Endothelial cell (in vitro differentiated cells): ENCODE measurements around the gene KNTC1. TPM values are rescaled to one million over a fixed set of nuclear protein-coding genes. Genes with fewer than 3 reads are reported as not detected.
A peak's percentile ranks its signal among the peaks of the same experiment; 100 is the strongest.

Source experiments
- DNase-seq: peaks from one replicate; pipeline ENCODE4 v3.0.0; 2021; ENCODE audit warnings: low spot score
- H3K27ac Mint-ChIP-seq: one replicate; pipeline ENCODE4 v1.8.0; 2021; ENCODE audit warnings: mixed read lengths, inconsistent platforms; ENCODE audit not compliant: unreplicated experiment
- H3K27me3 Mint-ChIP-seq: one replicate; pipeline ENCODE4 v1.8.0; 2021; ENCODE audit warnings: mild to moderate bottlenecking, moderate library complexity, mixed read lengths, inconsistent platforms; ENCODE audit not compliant: unreplicated experiment
- H3K36me3 Mint-ChIP-seq: one replicate; pipeline ENCODE4 v1.8.0; 2021; ENCODE audit warnings: mild to moderate bottlenecking, low read depth, mixed read lengths, inconsistent platforms; ENCODE audit not compliant: unreplicated experiment
- H3K4me1 Mint-ChIP-seq: one replicate; pipeline ENCODE4 v1.8.0; 2021; ENCODE audit warnings: mild to moderate bottlenecking, mixed read lengths, inconsistent platforms; ENCODE audit not compliant: unreplicated experiment
- H3K4me3 Mint-ChIP-seq: one replicate; pipeline ENCODE4 v1.8.0; 2021; ENCODE audit warnings: mild to moderate bottlenecking, mixed read lengths, inconsistent platforms; ENCODE audit not compliant: unreplicated experiment
- H3K9me3 Mint-ChIP-seq: one replicate; pipeline ENCODE4 v1.8.0; 2021; ENCODE audit warnings: mixed read lengths, inconsistent platforms; ENCODE audit not compliant: unreplicated experiment
- total RNA-seq: library from RNA; stranded (reverse); fragmentation: NEBNext Ultra II Directional; extraction: Animal tissue kit (Norgen Biotek cat#: 25700); gene quantifications from one replicate; pipeline ENCODE4 v1.2.1, GENCODE V29; 2021; ENCODE audit not compliant: unreplicated experiment
- TF ChIP-seq, protein P1 (sequence below): fragments of 200-600 bp; sonication (generic); IDR thresholded peaks from one replicate; pipeline ENCODE4 v1.5.0; 2021; ENCODE audit warnings: antibody characterized with exemption; ENCODE audit not compliant: unreplicated experiment

KNTC1 gene
- total RNA-seq, 1 donor from 2014 or later, result 32.6 TPM

GRCh38 chr12:122528582-122528981 lies 1.5 kb downstream of the KNTC1 start:
- H3K36me3 Mint-ChIP-seq, result peaks cover 5% of the 10 kb centered on the region
- no peak overlapping the region for H3K4me3 Mint-ChIP-seq

GRCh38 chr12:122528992-122529391 lies 1.9 kb downstream of the KNTC1 start:
- peaks cover 5% of the 10 kb centered on the region for H3K36me3 Mint-ChIP-seq
- H3K27me3 Mint-ChIP-seq, result peaks cover 5% of the 10 kb centered on the region
- no peak overlapping the region for H3K4me3 Mint-ChIP-seq
- no peaks in the 10 kb centered on the region for H3K9me3 Mint-ChIP-seq
- no peak for DNase-seq
- TF ChIP-seq, protein P1, sequence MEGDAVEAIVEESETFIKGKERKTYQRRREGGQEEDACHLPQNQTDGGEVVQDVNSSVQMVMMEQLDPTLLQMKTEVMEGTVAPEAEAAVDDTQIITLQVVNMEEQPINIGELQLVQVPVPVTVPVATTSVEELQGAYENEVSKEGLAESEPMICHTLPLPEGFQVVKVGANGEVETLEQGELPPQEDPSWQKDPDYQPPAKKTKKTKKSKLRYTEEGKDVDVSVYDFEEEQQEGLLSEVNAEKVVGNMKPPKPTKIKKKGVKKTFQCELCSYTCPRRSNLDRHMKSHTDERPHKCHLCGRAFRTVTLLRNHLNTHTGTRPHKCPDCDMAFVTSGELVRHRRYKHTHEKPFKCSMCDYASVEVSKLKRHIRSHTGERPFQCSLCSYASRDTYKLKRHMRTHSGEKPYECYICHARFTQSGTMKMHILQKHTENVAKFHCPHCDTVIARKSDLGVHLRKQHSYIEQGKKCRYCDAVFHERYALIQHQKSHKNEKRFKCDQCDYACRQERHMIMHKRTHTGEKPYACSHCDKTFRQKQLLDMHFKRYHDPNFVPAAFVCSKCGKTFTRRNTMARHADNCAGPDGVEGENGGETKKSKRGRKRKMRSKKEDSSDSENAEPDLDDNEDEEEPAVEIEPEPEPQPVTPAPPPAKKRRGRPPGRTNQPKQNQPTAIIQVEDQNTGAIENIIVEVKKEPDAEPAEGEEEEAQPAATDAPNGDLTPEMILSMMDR, result no peak
- no peak overlapping the region for H3K27ac Mint-ChIP-seq
- peaks cover 6% of the 10 kb centered on the region for H3K4me1 Mint-ChIP-seq

More at GRCh38 chr12:122528582-122528981, 1.5 kb downstream of the KNTC1 start:
- Mint-ChIP-seq H3K27ac (no peak overlapping the region), H3K9me3 (no peaks in the 10 kb centered on the region), H3K27me3 (peaks cover 5% of the 10 kb centered on the region), H3K4me1 (peaks cover 8% of the 10 kb centered on the region)
- TF ChIP-seq, protein P1, result no peak
- DNase-seq, result no peak

DNA sequence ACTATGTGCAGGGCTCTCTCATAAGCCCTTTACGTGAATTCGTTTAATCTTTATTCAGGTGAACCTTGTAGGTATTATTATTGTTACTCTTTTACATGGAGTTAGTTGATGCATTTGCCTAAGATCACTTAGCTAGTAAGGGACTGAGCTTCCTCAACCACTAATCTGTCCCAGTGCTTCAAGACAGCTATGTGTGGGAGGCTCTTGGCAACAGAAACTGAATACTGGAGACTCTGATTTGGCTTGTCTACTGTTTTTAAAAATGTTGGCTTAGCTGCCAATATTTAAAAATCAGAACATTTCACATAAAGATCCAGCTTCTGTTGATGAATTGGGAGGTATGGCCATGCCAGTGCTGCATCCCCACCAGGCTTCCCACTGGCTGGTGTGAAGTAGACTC lies 6.8 kb downstream of the KNTC1 start:
- peaks cover 6% of the 10 kb centered on the region for H3K4me1 Mint-ChIP-seq

DNA sequence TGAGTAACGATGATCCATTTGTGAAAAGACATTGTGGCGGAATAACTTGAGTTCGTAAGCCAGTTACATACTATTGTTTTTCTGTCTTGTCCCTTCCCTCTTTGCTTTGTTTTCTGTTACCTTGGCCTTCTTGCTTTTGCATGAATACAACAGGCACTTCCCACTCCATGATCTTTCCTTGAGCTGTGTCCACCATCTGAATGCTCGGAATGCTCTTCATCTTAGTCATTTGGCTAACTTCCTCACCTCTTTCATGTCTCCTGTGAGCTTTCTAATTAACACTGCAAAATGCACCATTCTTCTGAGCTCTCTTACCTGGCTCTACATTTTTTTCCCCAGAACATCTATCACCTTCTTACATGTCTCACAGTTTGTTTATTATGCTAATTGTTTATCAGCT lies 10.0 kb downstream of the KNTC1 start:
- no peak for DNase-seq
- Mint-ChIP-seq H3K27ac (no peak overlapping the region), H3K27me3 (no peaks in the 10 kb centered on the region), H3K4me3 (no peak overlapping the region), H3K4me1 (peaks cover 10% of the 10 kb centered on the region), H3K36me3 (no peaks in the 10 kb centered on the region), H3K9me3 (no peaks in the 10 kb centered on the region)
- TF ChIP-seq, protein P1, result no peak

More for the DNA sequence above, 6.8 kb downstream of the KNTC1 start:
- no peak overlapping the region for H3K4me3 Mint-ChIP-seq
- H3K36me3 Mint-ChIP-seq, result no peaks in the 10 kb centered on the region
- H3K9me3 Mint-ChIP-seq, result no peaks in the 10 kb centered on the region
- no peak overlapping the region for H3K27ac Mint-ChIP-seq
- no peaks in the 10 kb centered on the region for H3K27me3 Mint-ChIP-seq
- TF ChIP-seq, protein P1, result no peak
- no peak for DNase-seq

DNA sequence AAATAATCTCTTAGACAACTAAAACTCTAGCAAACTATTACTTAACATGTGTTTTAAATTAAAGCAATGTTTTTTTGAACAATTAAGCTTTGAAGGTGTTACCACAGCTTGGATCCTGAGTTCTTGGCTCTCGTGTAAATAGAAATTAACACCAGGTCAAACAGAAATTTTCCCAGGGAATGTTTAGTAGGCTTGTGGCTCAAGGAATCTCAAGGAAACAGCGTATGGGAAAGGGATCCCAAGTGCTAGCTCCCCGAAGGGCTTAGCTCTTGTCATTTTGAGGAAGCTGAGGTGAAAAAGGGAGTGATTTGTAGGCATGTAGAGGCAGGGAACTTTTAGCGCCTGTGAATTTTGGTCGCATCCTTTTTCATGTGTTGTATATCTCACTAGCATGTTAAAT lies 11.4 kb downstream of the KNTC1 start:
- Mint-ChIP-seq H3K36me3 (no peaks in the 10 kb centered on the region), H3K4me3 (no peak overlapping the region), H3K9me3 (no peaks in the 10 kb centered on the region), H3K27me3 (no peaks in the 10 kb centered on the region), H3K27ac (peak overlapping the region; percentile 9), H3K4me1 (peaks cover 10% of the 10 kb centered on the region)
- DNase-seq, result no peak
- TF ChIP-seq, protein P1, result no peak
